GM12878 (cell line): ENCODE measurements around the gene UBL4A. TPM values are rescaled to one million over a fixed set of nuclear protein-coding genes. Genes with fewer than 3 reads are reported as not detected.

Experiments used
- ASH2L ChIP-seq: fragments of 300-600, 200-600 bp; sonication (generic); IDR thresholded peaks from 2 replicates; pipeline ENCODE4 v1.6.1; 2017; ENCODE audit warnings: low read depth, mild to moderate bottlenecking, borderline replicate concordance
- BCL11A ChIP-seq: IDR thresholded peaks from 2 replicates; pipeline ENCODE4 v1.6.1; 2011; ENCODE audit warnings: low read depth, low read length
- CHD1 ChIP-seq: IDR thresholded peaks from 2 replicates; pipeline ENCODE4 v1.6.1; 2012; ENCODE audit warnings: low read depth, low read length, improper control_type of control experiment
- CREM ChIP-seq: IDR thresholded peaks from 2 replicates; pipeline ENCODE4 v1.6.1; 2014; ENCODE audit warnings: antibody characterized with exemption, low read depth
- DPF2 ChIP-seq: fragments of 450-650 bp; IDR thresholded peaks from 2 replicates; pipeline ENCODE4 v1.6.1; 2017; ENCODE audit warnings: mild to moderate bottlenecking
- E2F8 ChIP-seq: fragments of 450-650 bp; IDR thresholded peaks from 2 replicates; pipeline ENCODE4 v1.6.1; 2018; ENCODE audit warnings: mild to moderate bottlenecking, low read depth, moderate library complexity; ENCODE audit not compliant: partially characterized antibody
- IKZF1 ChIP-seq: fragments of 450-650 bp; conservative IDR thresholded peaks from 2 replicates; pipeline ENCODE4 v1.6.1; 2017; ENCODE audit warnings: antibody characterized with exemption, mild to moderate bottlenecking
- IKZF2 ChIP-seq, 2 experiments: fragments of 450-650 bp; IDR thresholded peaks; 2 replicates each; pipeline ENCODE4 v1.6.1; 2017; ENCODE audit warnings: mild to moderate bottlenecking in 2 of 2, moderate library complexity in 2 of 2
- IRF3 ChIP-seq: fragments of 450-650 bp; IDR thresholded peaks from 2 replicates; pipeline ENCODE4 v1.6.1; 2014; ENCODE audit warnings: mild to moderate bottlenecking
- IRF4 ChIP-seq: IDR thresholded peaks from 2 replicates; pipeline ENCODE4 v1.6.1; 2011; ENCODE audit warnings: low read depth, low read length
- MEF2B ChIP-seq: fragments of 450-650 bp; IDR thresholded peaks from 2 replicates; pipeline ENCODE4 v1.6.1; 2018; ENCODE audit warnings: mild to moderate bottlenecking, moderate library complexity; ENCODE audit not compliant: partially characterized antibody, poor library complexity, severe bottlenecking
- MXI1 ChIP-seq: fragments of 150-350 bp; IDR thresholded peaks from 2 replicates; pipeline ENCODE4 v1.6.1; 2011; ENCODE audit warnings: low read depth, mild to moderate bottlenecking, inconsistent platforms, low read length, improper control_type of control experiment
- MYB ChIP-seq: fragments of 150-350 bp; IDR thresholded peaks from 2 replicates; pipeline ENCODE4 v1.6.1; 2014; ENCODE audit warnings: mild to moderate bottlenecking, low read depth, low read length, borderline replicate concordance
- NRF1 ChIP-seq: conservative IDR thresholded peaks from 2 replicates; pipeline ENCODE4 v1.6.1; 2011; ENCODE audit warnings: mild to moderate bottlenecking, low read depth, low read length, improper control_type of control experiment
- RB1 ChIP-seq: fragments of 450-650 bp; formaldehyde crosslinking; IDR thresholded peaks from 2 replicates; pipeline ENCODE4 v1.6.1; 2017; ENCODE audit warnings: mild to moderate bottlenecking, borderline replicate concordance
- RBBP5 ChIP-seq: fragments of 200-600 bp; sonication (generic); conservative IDR thresholded peaks from 2 replicates; pipeline ENCODE4 v1.6.1; 2016
- RFX5 ChIP-seq: IDR thresholded peaks from 2 replicates; pipeline ENCODE4 v1.6.1; 2011; ENCODE audit warnings: low read depth, low read length, improper control_type of control experiment
- RUNX3 ChIP-seq: IDR thresholded peaks from 2 replicates; pipeline ENCODE4 v1.6.1; 2012; ENCODE audit warnings: low read length, inconsistent platforms
- SIX5 ChIP-seq: IDR thresholded peaks from 2 replicates; pipeline ENCODE4 v1.6.1; 2011; ENCODE audit warnings: mild to moderate bottlenecking, low read depth, low read length, moderate library complexity; ENCODE audit not compliant: severe bottlenecking
- SMARCA5 ChIP-seq: fragments of 450-650 bp; IDR thresholded peaks from 2 replicates; pipeline ENCODE4 v1.6.1; 2017; ENCODE audit warnings: mild to moderate bottlenecking
- SMC3 ChIP-seq: IDR thresholded peaks from 2 replicates; pipeline ENCODE4 v1.6.1; 2011; ENCODE audit warnings: low read length, improper control_type of control experiment, borderline replicate concordance
- SREBF1 ChIP-seq: IDR thresholded peaks from 2 replicates; pipeline ENCODE4 v1.6.1; 2012; ENCODE audit warnings: mild to moderate bottlenecking, low read length
- SREBF2 ChIP-seq: IDR thresholded peaks from 2 replicates; pipeline ENCODE4 v1.6.1; 2012; ENCODE audit warnings: mild to moderate bottlenecking, low read length
- STAT3 ChIP-seq: IDR thresholded peaks from 2 replicates; pipeline ENCODE4 v1.6.1; 2011; ENCODE audit warnings: low read depth, low read length, improper control_type of control experiment
- TCF7 ChIP-seq: IDR thresholded peaks from 2 replicates; pipeline ENCODE4 v1.6.1; 2014; ENCODE audit warnings: antibody characterized with exemption, borderline replicate concordance
- YY1 ChIP-seq: IDR thresholded peaks from 2 replicates; pipeline ENCODE4 v1.6.1; 2011; ENCODE audit warnings: low read depth, mild to moderate bottlenecking, low read length
- ZNF207 ChIP-seq: fragments of 450-650 bp; IDR thresholded peaks from 2 replicates; pipeline ENCODE4 v1.6.1; 2014; ENCODE audit warnings: antibody characterized with exemption, mild to moderate bottlenecking, borderline replicate concordance
- ZNF217 ChIP-seq: fragments of 450-650 bp; IDR thresholded peaks from 2 replicates; pipeline ENCODE4 v1.6.1; 2017; ENCODE audit warnings: antibody characterized with exemption, mild to moderate bottlenecking
- polyA plus RNA-seq, 11 experiments: library from polyadenylated mRNA; depleted of rRNA in 4 of 11; unstranded in 6 of 11; stranded (reverse) in 5 of 11; fragments of >200 nt; fragmentation: Nextera tagmentation in 4 of 11; fragmentation: Illumina TruSeq in 1 of 11; extraction: Ambion mirVana in 4 of 11; extraction: Trizol in 1 of 11; gene quantifications; 1 replicate in 1 of 11; 2 replicates in 10 of 11; pipeline versions ENCODE4 v1.2.1 to v1.2.3, GENCODE V29; 2011 to 2016; ENCODE audit warnings: inconsistent platforms in 2 of 11, missing spikeins in 2 of 11, low read depth in 1 of 11
- total RNA-seq, 4 experiments: library from RNA; depleted of rRNA in 3 of 4; stranded (reverse); fragments of >200 nt in 3 of 4; fragmentation: Illumina TruSeq in 1 of 4; extraction: Trizol in 1 of 4; gene quantifications; 2 replicates each; pipeline versions ENCODE4 v1.2.1 to v1.2.3, GENCODE V29; 2013 to 2021
- TF ChIP-seq, protein P1 (sequence below): IDR thresholded peaks from 2 replicates; pipeline ENCODE4 v1.6.1; 2011; ENCODE audit warnings: low read depth, low read length, improper control_type of control experiment, borderline replicate concordance

UBL4A gene
- total and polyA plus RNA-seq, 10 of the 15 experiments (the other 5 are each of a cell fraction or from before 2014, with no cell fraction given), result 4.2 to 49.9 (median 34.0) TPM

DNA sequence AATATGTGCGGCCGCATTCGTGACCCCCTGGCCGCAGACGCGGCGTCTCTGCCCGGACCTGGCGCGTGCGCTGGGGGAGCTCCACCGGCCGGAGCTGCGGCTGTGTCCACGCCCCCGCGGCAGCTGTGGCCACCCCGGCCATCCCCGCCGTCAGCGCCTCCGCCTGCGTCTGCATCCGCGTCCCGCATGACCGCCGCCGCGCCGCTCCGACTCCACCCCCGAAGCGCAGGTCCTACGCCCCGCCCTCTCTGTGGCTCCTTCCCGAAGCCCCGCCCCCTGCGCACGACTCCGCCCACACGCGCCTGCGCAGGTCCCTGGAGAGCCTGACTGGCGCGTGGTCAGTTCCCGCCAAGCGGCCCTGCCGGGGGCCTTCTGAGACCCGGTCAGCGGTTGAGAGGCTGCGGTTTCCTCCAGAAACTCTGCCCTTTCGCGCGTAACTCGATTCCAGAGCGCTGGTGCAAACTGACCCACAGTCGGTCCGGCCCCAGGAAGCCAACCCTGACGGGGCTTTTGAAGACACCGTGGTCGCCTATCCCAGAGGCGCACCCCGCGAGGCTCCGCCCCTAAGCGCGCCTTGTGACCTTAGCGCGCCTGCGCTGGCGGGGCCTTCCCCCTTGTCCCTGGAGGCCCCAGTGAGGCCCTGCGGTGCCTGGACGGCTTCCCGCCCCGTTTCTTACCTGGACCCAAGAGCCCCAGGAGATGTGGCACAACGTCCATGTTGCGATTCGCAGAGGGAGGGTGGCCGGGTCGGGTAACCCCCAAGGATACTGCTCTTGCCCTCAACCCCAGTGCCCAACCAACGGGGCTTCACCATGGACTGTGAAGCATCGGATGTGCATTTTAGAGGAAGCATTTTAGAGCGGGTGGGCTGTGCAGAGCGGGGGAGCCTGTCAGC, 7.4 kb downstream of the UBL4A start, which contains the start of gene LAGE3 (continued):
- no peak for TF ChIP-seq CREM
- no peak for TF ChIP-seq SREBF2
- no peak for TF ChIP-seq DPF2
- TF ChIP-seq IKZF1, result peak; percentile 70
- no peak for TF ChIP-seq SMC3
- no peak for TF ChIP-seq RFX5
- no peak for TF ChIP-seq SMARCA5
- TF ChIP-seq, protein P1, sequence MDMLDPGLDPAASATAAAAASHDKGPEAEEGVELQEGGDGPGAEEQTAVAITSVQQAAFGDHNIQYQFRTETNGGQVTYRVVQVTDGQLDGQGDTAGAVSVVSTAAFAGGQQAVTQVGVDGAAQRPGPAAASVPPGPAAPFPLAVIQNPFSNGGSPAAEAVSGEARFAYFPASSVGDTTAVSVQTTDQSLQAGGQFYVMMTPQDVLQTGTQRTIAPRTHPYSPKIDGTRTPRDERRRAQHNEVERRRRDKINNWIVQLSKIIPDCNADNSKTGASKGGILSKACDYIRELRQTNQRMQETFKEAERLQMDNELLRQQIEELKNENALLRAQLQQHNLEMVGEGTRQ, result no peak
- TF ChIP-seq IKZF2 (IDR thresholded peaks at IDR 0.05), result peak; percentile 16 to 17; a peak in 1 of 4 replicates
- peak; percentile 98 for TF ChIP-seq MEF2B
- peak; percentile 14; the same call in 1 of the 2 replicates for TF ChIP-seq YY1
- TF ChIP-seq ZNF207, result peak; percentile 53; the same call in 1 of the 2 replicates
- TF ChIP-seq SREBF1, result no peak
- peak; percentile 98 for TF ChIP-seq E2F8
- no peak for TF ChIP-seq MYB
- no peak for TF ChIP-seq TCF7
- no peak for TF ChIP-seq ZNF217
- TF ChIP-seq SIX5, result no peak
- peak; percentile 45 for TF ChIP-seq MXI1
- peak; percentile 99 for TF ChIP-seq RB1
- TF ChIP-seq BCL11A, result no peak
- TF ChIP-seq IRF4, result no peak
- TF ChIP-seq NRF1, result peak; percentile 79
- no peak for TF ChIP-seq ASH2L
- TF ChIP-seq RBBP5, result no peak
- TF ChIP-seq CHD1, result no peak
- TF ChIP-seq IRF3, result no peak
- no peak for TF ChIP-seq STAT3
- peak; percentile 73 for TF ChIP-seq RUNX3
